ENCODE measurements around the gene INSM2.
A peak's percentile ranks its signal among the peaks of the same experiment; 100 is the strongest.

INSM2 gene

DNA sequence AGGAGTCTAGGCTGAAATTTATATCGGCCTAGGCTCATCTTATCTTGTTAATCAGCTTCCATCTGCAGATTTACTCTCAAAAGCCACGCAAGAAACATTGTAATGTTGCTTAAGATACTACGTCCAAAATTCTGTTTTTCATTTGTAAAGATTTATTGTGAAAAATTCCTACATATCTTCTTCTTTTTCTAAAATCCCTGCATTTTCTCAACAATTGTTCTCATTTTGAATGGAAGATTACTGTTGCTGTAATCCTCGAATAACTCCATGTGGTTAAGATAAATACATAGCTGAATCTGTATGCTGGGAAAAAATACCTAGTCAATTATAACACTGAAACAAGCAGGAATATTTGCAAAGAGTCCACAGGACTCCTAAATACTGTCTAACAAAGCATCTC lies 15.6 kb downstream of the INSM2 start:
- no peak for FAIRE-seq

DNA sequence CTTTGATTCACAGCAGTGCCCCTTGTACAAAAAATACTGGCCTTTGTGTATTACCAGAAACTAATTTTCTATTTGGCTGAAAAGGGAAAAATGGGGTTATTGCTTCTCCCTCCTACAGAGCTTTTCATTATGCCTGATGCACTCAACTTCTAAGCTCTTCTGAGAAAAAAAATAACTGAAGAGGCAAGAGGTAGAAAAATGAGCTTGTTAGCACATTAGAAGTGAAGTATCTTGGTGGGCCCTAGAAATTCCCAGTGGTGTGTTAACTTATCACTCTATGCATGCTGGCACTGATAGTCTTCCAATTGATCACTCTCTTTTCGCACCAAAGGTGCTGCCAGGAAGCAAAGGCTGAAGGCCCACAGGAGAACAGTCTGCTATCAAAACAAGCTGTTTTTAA lies 17.1 kb downstream of the INSM2 start:
- no peak for FAIRE-seq

DNA sequence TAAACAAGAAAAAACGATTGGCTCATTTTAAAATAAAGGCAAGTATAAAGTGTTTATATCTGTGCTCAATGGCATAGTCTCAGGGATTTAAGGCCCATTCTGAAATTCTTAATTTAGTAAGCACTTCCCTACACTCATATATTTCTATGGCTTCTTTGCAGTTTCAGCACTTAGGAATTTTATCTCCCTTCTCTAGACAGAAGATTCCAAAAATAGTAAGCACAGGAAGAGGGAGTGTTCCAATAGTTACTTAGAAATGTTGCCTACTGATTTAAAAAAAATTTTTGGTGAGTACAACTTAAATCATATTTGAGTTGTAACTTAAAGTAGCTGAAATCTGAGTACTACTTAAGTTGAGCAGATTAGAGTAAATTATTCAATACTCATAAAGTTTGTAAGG lies 19.8 kb downstream of the INSM2 start:
- no peak for FAIRE-seq

DNA sequence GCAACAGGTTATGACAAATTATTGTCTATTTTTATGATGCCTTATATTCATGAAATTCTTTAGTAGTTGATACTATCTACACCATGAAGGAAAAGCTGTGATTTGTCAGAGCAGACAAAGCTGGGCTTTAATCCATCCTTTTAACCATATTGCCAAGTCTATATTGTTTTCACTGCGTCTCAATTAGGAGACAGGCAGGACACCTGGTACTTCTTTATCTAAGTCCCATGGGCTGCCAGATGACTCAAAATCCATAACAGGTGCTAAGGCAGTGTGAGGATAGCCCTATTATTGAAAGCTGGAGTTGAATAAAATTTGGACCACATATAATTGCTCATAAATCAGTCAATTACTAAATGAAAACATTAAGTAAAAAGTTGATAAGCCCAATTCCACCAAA lies 22.6 kb downstream of the INSM2 start:
- FAIRE-seq: no peak

DNA sequence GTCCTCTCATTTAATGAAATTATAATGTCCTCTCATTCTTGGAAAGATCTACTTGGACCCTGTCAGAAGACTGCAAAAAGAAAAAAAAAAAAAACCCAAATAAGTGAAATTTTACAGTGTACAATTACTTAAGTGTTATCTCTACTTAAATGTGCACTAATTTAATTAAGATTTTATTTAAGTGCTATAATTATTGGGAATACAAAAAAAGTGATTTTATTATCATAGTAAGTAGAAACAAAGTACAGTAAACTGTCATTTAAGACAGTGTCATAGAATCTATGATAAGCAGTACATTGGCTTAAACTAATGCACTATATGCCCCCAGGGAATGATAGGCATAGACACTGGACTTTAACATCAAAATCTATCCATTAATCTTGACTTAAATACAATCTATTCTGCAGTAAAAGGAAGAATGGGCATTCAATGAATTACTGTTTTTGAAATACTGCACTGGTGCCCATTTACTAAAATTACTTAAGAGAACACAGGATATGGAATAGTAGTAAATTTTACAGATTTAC lies 23.3 kb downstream of the INSM2 start:
- no peak for FAIRE-seq

DNA sequence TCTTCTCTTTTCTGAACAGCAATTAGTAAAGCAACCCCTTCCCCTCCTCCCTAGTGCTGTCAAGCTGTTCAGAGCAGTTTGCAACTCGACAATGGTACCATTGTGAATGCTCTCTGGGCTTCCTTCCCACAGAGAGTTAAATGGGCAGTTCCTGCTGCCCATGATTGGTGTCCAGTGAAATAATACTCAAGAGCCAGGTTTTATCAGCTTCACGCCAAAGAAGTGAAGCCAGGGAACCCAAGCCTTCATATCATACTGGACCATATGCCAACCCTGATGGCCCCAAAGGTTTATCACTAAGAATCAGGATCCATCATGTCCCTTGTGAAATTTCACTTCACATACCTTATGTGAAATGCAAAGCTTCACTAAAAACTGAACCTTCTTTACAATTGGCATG lies 24.7 kb downstream of the INSM2 start:
- FAIRE-seq: no peak

DNA sequence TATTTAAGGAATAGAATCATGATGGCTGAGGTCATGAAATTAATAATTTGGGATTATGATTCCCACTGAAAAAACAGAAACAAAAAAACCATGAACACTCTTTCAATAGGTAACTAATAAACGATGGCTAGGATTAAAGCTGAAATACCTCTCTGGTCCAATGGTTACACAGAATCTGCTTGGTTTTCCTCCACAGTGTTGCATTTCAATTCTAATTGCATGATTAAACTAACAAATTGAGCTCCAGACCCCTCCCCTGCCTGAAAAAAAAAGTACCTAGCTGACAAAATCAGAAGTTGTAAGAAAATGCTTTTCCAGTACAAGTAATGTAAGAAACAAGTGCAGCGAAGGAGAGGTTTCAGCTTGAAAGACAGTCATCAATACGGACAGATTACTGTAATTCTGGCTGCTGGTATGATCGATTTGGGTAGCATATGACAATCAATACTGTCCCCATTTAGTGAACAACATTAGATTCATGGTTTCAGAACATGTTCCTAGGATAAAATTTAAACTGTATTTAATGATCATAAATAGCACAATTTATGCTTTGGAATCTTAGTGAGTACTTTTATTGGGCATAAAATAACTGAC lies 32.0 kb downstream of the INSM2 start:
- no peak for FAIRE-seq

DNA sequence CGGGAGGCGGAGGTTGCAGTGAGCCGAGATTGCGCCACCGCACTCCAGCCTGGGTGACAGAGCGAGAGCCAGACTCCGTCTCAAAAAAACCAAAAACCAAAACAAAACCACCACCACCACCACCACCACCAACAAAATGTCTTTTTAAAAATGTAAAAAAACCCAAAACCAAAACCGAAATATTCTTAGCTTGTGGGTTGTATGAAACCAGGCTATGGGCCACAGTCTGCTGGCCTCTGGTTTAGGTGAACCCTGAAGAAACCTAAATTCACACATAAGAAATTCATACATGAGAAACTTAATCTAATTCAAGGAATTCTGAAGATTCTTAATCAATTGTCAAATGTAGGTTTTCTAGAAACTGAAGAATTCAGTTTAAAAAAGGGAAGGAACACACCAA lies 37.6 kb downstream of the INSM2 start:
- peak; percentile 5 for FAIRE-seq

DNA sequence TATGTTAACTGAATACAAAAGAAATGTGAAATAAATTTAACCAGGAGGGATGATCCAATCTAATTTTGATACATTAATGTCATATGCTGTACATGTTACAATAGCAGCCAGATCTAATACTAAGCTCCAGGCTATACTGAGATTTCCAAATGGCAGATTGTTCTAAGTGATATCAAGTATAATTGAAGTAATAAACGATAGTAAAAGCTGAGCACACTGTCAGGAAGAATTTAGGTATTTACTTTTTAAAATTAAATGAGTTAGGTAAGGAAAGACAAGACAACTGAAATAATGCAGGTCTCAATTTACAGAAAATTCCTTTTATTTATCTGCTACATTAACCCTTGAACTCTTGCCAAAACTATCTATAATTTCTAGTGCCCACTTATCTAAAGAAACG lies 39.9 kb downstream of the INSM2 start:
- FAIRE-seq: no peak

DNA sequence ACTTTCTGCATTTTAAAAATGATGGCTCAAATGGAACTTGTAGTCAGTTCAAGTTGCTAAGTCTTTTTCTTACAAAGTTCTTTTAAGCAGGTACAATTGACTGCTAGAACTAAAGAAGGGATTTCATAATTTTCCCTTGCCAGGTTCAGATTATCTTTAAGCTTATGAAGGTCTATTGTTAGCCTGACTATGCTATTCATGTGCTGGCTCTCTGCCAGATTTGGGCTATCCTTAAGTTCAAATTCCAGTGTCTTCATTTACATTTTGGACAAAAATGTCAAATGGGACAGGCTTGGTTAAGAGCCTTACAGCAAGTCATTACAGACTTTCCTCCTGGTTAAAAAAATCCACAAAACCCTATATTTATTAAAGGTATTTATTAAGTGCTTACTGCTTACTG lies 42.3 kb downstream of the INSM2 start:
- FAIRE-seq: no peak

DNA sequence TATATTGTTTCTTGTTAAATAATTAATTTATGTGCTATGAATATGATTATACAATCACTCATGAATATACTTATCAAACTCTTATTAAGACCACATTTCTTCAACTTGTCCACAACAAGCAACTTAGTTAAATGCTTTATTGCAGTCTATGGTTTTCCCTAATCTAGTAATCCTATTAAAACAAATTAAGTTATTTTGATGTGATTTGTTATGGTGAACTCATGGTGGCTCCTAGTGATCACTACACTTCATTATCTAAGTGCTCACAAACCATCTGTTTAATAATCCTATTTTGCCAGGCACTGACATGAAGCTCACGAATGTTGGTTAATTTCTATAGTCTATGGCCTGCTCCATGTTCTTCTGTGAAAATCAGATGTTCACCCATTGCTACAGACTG lies 42.9 kb downstream of the INSM2 start:
- FAIRE-seq: no peak

DNA sequence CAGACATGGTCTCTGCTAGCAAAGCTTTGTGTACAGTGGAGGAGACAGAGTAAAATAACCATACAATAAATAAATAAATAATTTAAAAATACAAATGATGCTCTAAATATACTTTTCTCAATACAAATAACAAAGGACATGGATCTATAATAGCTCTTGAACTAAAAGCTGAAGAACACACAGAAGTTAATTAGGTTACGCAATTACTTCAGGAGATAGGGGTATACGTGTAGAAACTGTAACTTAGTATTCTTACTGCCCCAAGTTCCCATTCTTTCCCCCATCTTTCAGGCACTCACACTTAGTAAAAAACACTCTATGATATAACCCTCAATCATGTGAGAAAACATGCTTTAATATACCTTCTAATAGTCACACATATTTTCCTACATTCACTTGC lies 44.2 kb downstream of the INSM2 start:
- FAIRE-seq: no peak

DNA sequence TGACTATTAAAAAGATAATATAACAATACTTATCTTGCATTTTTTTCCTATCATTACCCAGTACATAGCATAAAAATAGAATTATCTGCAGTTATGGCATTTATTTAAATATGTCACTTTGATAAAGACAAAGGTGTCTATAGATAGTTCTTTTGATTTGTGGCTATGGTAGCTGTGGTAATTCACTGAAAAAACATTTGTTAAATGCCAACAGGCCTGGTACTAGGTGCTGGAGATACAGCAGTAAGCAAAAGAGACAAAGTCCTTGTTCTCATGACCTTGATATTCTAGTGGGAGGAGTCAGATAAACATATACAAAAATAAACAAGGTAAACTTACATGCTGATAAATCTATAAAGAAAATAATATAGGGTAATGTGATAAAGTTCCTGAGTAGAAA lies 44.7 kb downstream of the INSM2 start:
- no peak for FAIRE-seq
